Measurements from ENCODE around the gene TTLL11. TPM values are rescaled to one million over a fixed set of nuclear protein-coding genes. Genes with fewer than 3 reads are reported as not detected.

Gene TTLL11
- total RNA-seq, 4 donors from 2014 or later: 9.8 to 18.6 (median 15.6) TPM

GRCh38 chr9:121823451-121824169 is 269.5 kb downstream of the TTLL11 start:
- TF ChIP-seq POLR2A (IDR thresholded peaks at IDR 0.05) (no peak), EP300 (IDR thresholded peaks at IDR 0.05) (no peak), CTCF (IDR thresholded peaks at IDR 0.05) (no peak)
- DNase-seq (ENCODE audit: low spot score in 2 of 2): no peak
- peaks cover 0 to 15% (median 4%) of the 10 kb centered on the region in 4 donors for H3K4me1 ChIP-seq

GRCh38 chr9:121822093-121823085 is 270.7 kb downstream of the TTLL11 start:
- peaks cover 0 to 4% (median 0%) of the 10 kb centered on the region in 3 donors for H3K36me3 ChIP-seq
- H3K27ac ChIP-seq: no peak overlapping the region
- H3K4me3 ChIP-seq: no peak overlapping the region
- no peak for DNase-seq (ENCODE audit: low spot score in 2 of 2)
- WGBS, 2 donors: 86% methylated on average over 26 to 33 of the region's 34 CpGs
- H3K27me3 ChIP-seq: no peaks in the 10 kb centered on the region
- H3K4me1 ChIP-seq: peaks cover 0 to 15% (median 4%) of the 10 kb centered on the region in 4 donors
- no peak for TF ChIP-seq CTCF (IDR thresholded peaks at IDR 0.05)
- H3K9me3 ChIP-seq: no peaks in the 10 kb centered on the region

More at GRCh38 chr9:121823451-121824169, 269.5 kb downstream of the TTLL11 start:
- H3K27me3 ChIP-seq: no peaks in the 10 kb centered on the region
- WGBS, 2 donors: 92 to 95% methylated on average over 13 of the region's 13 CpGs
- no peak overlapping the region for H3K4me3 ChIP-seq
- H3K9me3 ChIP-seq: no peaks in the 10 kb centered on the region
- H3K27ac ChIP-seq: no peak overlapping the region
- peaks cover 0 to 4% (median 0%) of the 10 kb centered on the region in 3 donors for H3K36me3 ChIP-seq

GRCh38 chr9:121821326-121821725 is 271.8 kb downstream of the TTLL11 start:
- Histone ChIP-seq H3K4me1 (peaks cover 0 to 15% (median 4%) of the 10 kb centered on the region in 4 donors), H3K36me3 (peaks cover 0 to 4% (median 0%) of the 10 kb centered on the region in 3 donors), H3K4me3 (no peak overlapping the region), H3K27ac (no peak overlapping the region), H3K9me3 (no peaks in the 10 kb centered on the region), H3K27me3 (no peaks in the 10 kb centered on the region)
- TF ChIP-seq POLR2A (IDR thresholded peaks at IDR 0.05) (no peak), CTCF (IDR thresholded peaks at IDR 0.05) (no peak), EP300 (IDR thresholded peaks at IDR 0.05) (no peak)
- no peak for DNase-seq (ENCODE audit: low spot score in 2 of 2)
- WGBS, 2 donors: 87 to 94% methylated on average over 5 of the region's 5 CpGs

GRCh38 chr9:121820286-121821005 is 272.7 kb downstream of the TTLL11 start:
- H3K27ac ChIP-seq: peak overlapping the region in 1 of 4 donors; percentile 18
- TF ChIP-seq POLR2A (IDR thresholded peaks at IDR 0.05): no peak
- no peak for TF ChIP-seq CTCF (IDR thresholded peaks at IDR 0.05)
- TF ChIP-seq EP300 (IDR thresholded peaks at IDR 0.05): no peak
- WGBS, 2 donors: 84 to 89% methylated on average over 11 of the region's 11 CpGs
- no peaks in the 10 kb centered on the region for H3K9me3 ChIP-seq
- H3K36me3 ChIP-seq: peaks cover 0 to 4% (median 0%) of the 10 kb centered on the region in 3 donors
- no peaks in the 10 kb centered on the region for H3K27me3 ChIP-seq
- no peak overlapping the region for H3K4me3 ChIP-seq
- H3K4me1 ChIP-seq: peaks cover 0 to 18% (median 4%) of the 10 kb centered on the region in 4 donors
- no peak for DNase-seq (ENCODE audit: low spot score in 2 of 2)

All from tibial nerve (tissue), 4 donors.